ENCODE data around the gene LMBR1L. TPM values are rescaled to one million over a fixed set of nuclear protein-coding genes. Genes with fewer than 3 reads are reported as not detected.

LMBR1L gene
- total and polyA plus RNA-seq, 10 of the 15 experiments (the other 5 are each of a cell fraction or from before 2014, with no cell fraction given) = 2.1 to 42.6 (median 20.0) TPM

GRCh38 chr12:49086116-49086515, 24.5 kb downstream of the LMBR1L start:
- Histone ChIP-seq H3K9me3 (replicated peaks; ENCODE audit: control insufficient read depth, insufficient read depth, low read length) (no peaks in the 10 kb centered on the region), H3K79me2 (ENCODE audit: control insufficient read depth, insufficient read depth, low read length) (no peaks in the 10 kb centered on the region), H3K27me3 (replicated peaks in 1 of 2; ENCODE audit: control insufficient read depth in 2 of 2, insufficient read depth in 2 of 2, low read length in 1 of 2) (peaks cover 15 to 23% of the 10 kb centered on the region in 2 experiments; a peak in 3 of 4 replicates), H3K4me1 (ENCODE audit: control insufficient read depth, insufficient read depth, low read length) (no peaks in the 10 kb centered on the region; the same call in 1 of the 2 replicates), H2AFZ (ENCODE audit: control insufficient read depth, low read depth, low read length) (no peak overlapping the region), H4K20me1 (ENCODE audit: control insufficient read depth, insufficient read depth) (no peaks in the 10 kb centered on the region), H3K27ac (ENCODE audit: control insufficient read depth, insufficient read depth) (no peak overlapping the region), H3K4me2 (ENCODE audit: control insufficient read depth, insufficient read depth) (no peak overlapping the region), H3K9ac (ENCODE audit: control insufficient read depth, insufficient read depth, low read length) (no peak overlapping the region), H3K36me3 (ENCODE audit: control insufficient read depth in 2 of 2, insufficient read depth in 2 of 2, low read length in 1 of 2) (no peaks in the 10 kb centered on the region), H3K4me3 (no peak overlapping the region)
- 63% methylated on average over 3 of the region's 3 CpGs for WGBS (ENCODE audit: insufficient coverage, insufficient replicate concordance, low lambda C conversion rate, missing lambda C conversion rate)
- POLR2A ChIA-PET = interaction anchor here (1.0 to 1.4 kb wide), 3 partner anchors 8 to 27 kb away, joined by 3 to 6 read pairs (median 3); partner anchors contain the start of gene DHH
- no TSS peak for BruUV-seq (replicated peaks)
- in situ Hi-C loops (cut with MboI) = no loop called here
- SMC1A ChIA-PET (ENCODE audit: uncharacterized antibody, unreplicated experiment) = interaction anchor here (0.8 to 6.1 kb wide), 7 partner anchors 11 to 155 kb away, joined by 3 to 82 read pairs (median 3); partner anchors contain the start of gene RHEBL1
- TF ChIP-seq NRF1 (conservative IDR thresholded peaks at IDR 0.05; ENCODE audit: low read depth, low read length) (no peak), EED (IDR thresholded peaks at IDR 0.05; ENCODE audit: low read depth) (no peak), MTA3 (IDR thresholded peaks at IDR 0.05; ENCODE audit: borderline replicate concordance, low read length) (no peak), MEF2A (IDR thresholded peaks at IDR 0.05; ENCODE audit: insufficient read depth, low read depth, low read length) (no peak), SUPT20H (IDR thresholded peaks at IDR 0.05; ENCODE audit: borderline replicate concordance, control insufficient read depth, low read depth, low read length) (no peak), MTA2 (IDR thresholded peaks at IDR 0.05; ENCODE audit: low read depth) (no peak), STAT1 (conservative IDR thresholded peaks at IDR 0.05) (no peak), EZH2 (IDR thresholded peaks at IDR 0.05; ENCODE audit: borderline replicate concordance, control insufficient read depth, low read depth, low read length) (no peak)
- TF ChIP-seq, protein P1, sequence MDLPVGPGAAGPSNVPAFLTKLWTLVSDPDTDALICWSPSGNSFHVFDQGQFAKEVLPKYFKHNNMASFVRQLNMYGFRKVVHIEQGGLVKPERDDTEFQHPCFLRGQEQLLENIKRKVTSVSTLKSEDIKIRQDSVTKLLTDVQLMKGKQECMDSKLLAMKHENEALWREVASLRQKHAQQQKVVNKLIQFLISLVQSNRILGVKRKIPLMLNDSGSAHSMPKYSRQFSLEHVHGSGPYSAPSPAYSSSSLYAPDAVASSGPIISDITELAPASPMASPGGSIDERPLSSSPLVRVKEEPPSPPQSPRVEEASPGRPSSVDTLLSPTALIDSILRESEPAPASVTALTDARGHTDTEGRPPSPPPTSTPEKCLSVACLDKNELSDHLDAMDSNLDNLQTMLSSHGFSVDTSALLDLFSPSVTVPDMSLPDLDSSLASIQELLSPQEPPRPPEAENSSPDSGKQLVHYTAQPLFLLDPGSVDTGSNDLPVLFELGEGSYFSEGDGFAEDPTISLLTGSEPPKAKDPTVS (IDR thresholded peaks at IDR 0.05; ENCODE audit: low read depth, low read length) = no peak
- TF ChIP-seq, protein P2, sequence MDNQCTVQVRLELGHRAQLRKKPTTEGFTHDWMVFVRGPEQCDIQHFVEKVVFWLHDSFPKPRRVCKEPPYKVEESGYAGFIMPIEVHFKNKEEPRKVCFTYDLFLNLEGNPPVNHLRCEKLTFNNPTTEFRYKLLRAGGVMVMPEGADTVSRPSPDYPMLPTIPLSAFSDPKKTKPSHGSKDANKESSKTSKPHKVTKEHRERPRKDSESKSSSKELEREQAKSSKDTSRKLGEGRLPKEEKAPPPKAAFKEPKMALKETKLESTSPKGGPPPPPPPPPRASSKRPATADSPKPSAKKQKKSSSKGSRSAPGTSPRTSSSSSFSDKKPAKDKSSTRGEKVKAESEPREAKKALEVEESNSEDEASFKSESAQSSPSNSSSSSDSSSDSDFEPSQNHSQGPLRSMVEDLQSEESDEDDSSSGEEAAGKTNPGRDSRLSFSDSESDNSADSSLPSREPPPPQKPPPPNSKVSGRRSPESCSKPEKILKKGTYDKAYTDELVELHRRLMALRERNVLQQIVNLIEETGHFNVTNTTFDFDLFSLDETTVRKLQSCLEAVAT (IDR thresholded peaks at IDR 0.05) = no peak
- ATAC-seq (no peak), FAIRE-seq (no peak), DNase-seq (ENCODE audit: low read depth, low spot score) (no peak)
- RAD21 ChIA-PET (ENCODE audit: unreplicated experiment) = interaction anchor here (0.9 to 4.4 kb wide), 5 partner anchors 10 to 149 kb away, joined by 4 to 39 read pairs (median 11); no protein-coding TSS in a partner anchor
- CTCF ChIA-PET = interaction anchor here (0.8 to 7.0 kb wide), 9 partner anchors 8 to 156 kb away, joined by 3 to 254 read pairs (median 5); partner anchors contain the start of genes LMBR1L, RHEBL1 and TUBA1B
- intact Hi-C loops (cut with micrococcal nuclease; ENCODE audit: unreplicated experiment) = no loop called here

Data from GM12878 (cell line).